HG03280 (cell line): ENCODE results near the gene TUG1.

Experiments
- ATAC-seq: cut with Tn5 transposase; IDR thresholded peaks from one replicate; pipeline ENCODE4 v1.9.1; 2021; ENCODE audit warnings: mild to moderate bottlenecking, moderate library complexity; ENCODE audit not compliant: unreplicated experiment

The TUG1 gene

GRCh38 chr22:30996462-30996861 lies 27.4 kb downstream of the TUG1 start:
- ATAC-seq: no peak

DNA sequence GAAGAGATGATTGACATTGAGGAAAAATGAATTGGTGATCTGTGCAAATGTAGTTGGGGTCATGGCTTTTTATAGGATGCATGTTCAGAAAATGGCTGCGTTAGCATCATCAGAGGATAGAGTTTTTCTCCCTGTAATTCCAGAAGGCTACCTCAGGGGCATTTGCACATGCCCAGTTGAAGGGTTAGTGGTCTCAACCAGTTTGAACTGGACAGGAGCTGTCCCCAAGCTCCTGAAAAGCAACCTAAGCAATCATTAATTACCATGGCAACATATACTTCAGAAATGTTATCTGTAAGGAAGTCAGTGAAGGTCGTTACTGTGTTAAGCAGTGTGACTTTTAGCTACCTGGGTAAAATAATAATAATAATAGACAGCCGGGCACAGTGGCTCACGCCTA lies 29.3 kb downstream of the TUG1 start:
- ATAC-seq: no peak

DNA sequence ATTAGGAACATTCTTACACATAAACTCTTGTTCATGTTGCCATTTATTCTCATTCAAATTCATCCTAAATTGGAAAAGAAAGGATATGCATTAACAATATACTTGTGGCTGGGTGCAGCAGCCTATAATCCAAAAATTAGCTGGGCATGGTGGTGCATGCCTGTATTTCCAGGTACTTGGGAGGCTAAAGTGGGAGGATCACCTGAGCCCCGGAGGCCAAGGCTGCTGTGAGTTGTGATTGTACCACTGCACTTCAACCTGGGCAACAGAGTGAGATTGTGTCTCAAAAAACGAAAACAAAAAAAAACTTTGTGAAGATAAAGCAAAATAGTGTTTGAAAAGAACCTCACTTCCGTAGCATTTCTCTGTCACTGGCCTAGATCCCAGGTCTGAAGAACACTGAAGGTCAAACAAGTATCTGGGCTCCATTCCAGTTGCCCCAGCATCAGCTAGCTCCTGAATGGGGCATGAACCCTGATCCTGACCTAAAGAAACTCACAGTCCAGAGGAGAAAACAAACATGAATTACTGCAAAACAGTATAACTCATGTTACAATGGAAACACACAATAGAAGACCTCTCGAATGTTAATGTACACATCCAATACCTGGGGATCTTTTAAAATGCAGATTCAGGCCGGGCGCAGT lies 32.2 kb downstream of the TUG1 start:
- no peak for ATAC-seq

DNA sequence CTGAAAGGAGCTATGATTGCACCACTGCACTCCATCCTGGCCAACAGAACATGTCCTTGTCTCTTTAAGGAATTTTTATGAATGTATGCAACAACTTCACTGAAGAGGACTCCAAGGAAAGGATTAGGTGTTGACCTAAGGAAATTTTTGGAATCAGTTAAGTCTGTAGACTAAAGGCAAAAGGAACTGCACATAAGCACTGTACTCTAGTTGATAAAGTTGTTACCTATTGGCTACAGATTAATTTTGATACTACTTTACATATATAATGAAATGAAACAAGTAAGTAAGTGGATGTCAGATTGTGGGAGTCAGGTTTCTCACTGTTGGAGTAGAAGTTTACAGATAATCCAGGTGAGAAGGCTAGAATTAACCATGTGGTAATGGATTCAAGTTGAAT lies 36.5 kb downstream of the TUG1 start:
- ATAC-seq: no peak

DNA sequence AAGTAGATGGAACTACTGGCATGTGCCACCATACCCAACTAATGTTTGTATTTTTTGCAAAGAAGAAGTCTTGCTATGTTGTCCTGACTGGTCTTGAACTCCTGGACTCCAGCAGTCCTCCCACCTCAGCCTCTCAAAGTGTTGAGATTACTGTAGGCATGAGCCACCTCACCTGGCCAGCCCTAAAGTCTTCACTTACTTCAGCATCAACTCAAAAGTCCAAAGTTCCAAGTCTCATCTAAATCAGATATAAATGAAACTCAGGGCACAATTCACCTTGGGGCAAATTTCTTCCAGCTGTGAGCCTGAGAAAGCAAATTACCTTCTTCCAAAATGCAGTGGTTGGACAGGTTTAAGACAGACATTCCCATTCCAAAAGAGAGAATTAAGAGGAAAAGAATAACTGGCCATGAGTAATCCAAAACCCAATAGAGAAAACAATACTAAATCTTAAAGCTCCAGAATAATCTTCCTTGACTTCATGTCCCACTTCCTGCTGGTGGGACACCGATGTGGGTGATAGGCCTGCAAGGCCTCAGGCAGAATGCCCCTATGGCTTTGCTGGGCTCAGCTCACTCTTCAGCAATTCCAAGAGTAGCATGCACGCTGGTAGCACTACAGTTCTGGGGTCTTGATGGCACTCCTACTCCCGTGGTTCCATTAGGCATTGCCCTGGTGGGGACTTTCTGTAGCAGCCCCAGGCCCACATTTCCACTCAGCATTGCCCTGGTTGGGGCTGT lies 50.3 kb downstream of the TUG1 start:
- no peak for ATAC-seq

DNA sequence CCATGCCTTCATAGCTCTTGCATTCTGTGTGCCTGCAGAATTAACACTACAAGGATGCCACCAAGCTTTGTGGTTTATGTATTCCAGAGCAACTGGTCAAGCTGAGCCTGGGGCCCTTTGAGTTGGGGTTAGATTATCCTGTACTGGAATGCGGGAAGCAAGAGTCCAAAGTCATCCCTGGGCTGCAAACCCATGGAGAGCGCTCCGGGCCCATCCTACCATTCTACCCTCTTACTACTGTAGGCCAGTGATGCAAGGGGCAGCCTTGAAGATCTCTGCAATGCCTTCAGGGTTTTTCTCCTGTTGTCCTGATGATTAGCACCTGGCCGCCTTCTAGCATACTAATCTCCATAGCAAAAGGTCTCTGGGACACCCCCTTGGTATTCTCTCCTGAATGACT lies 51.3 kb downstream of the TUG1 start:
- no peak for ATAC-seq

DNA sequence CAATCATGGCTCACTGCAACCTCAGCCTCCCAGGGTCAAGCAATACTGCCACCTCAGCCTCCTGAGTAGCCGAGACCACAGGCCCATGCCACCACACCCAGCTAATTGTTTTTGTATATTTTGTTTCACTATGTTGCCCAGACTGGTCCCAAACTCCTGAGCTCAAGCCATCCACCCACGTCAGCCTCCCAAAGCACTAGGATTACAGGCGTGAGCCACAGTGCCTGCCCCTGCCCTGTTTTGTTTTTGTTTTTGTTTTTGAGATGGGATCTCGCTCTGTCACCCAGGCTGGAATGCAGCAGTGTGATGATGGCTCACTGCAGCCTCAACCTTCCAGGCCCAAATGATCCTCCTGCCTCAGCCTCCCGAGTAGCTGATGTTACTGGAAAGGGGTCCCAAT lies 53.5 kb downstream of the TUG1 start:
- ATAC-seq: no peak
